ENCODE measurements around the gene ZNF134. TPM values are rescaled to one million over a fixed set of nuclear protein-coding genes. Genes with fewer than 3 reads are reported as not detected.
A peak's percentile ranks its signal among the peaks of the same experiment; 100 is the strongest.

The ZNF134 gene
- 5.0 and 14.1 TPM in 2 replicates for total RNA-seq (2014; rRNA removed; shearing (Covaris generic); ENCODE audit: low replicate concordance)

- Histone ChIP-seq H3K27me3 (no peaks in the 10 kb centered on the region), H3K9me3 (peaks cover 63% of the 10 kb centered on the region), H3K36me3 (peaks cover 41% of the 10 kb centered on the region), H3K4me3 (peak within 1 kb of the TSS; percentile 94)
- peak; percentile 94 for DNase-seq
These were observed at the start of gene ZNF134 for GRCh38 chr19:57613941-57614743. Gene ZNF134, plus strand, starts transcription at chr19:57614242. Its CDS starts 5,227 bp downstream, at chr19:57619469.

GRCh38 chr19:57566396-57567265 is 47.4 kb upstream of the ZNF134 start:
- H3K4me3 ChIP-seq, result no peak overlapping the region
- peaks cover 4% of the 10 kb centered on the region for H3K36me3 ChIP-seq
- no peak for DNase-seq
- peaks cover 53% of the 10 kb centered on the region for H3K9me3 ChIP-seq
- H3K27me3 ChIP-seq, result no peaks in the 10 kb centered on the region

GRCh38 chr19:57570707-57571106 is 43.3 kb upstream of the ZNF134 start:
- Histone ChIP-seq H3K9me3 (peaks cover 68% of the 10 kb centered on the region), H3K4me3 (no peak overlapping the region)

GRCh38 chr19:57572415-57572947 is 41.6 kb upstream of the ZNF134 start:
- Histone ChIP-seq H3K4me3 (no peak overlapping the region), H3K36me3 (peaks cover 63% of the 10 kb centered on the region), H3K27me3 (no peaks in the 10 kb centered on the region), H3K9me3 (peaks cover 63% of the 10 kb centered on the region)
- DNase-seq, result no peak

More at GRCh38 chr19:57570707-57571106, 43.3 kb upstream of the ZNF134 start:
- Histone ChIP-seq H3K27me3 (no peaks in the 10 kb centered on the region), H3K36me3 (peaks cover 45% of the 10 kb centered on the region)
- no peak for DNase-seq

GRCh38 chr19:57576661-57577060 is 37.4 kb upstream of the ZNF134 start:
- Histone ChIP-seq H3K4me3 (no peak overlapping the region), H3K27me3 (no peaks in the 10 kb centered on the region), H3K36me3 (peaks cover 64% of the 10 kb centered on the region), H3K9me3 (peaks cover 64% of the 10 kb centered on the region)
- no peak for DNase-seq

- H3K27me3 ChIP-seq, result no peaks in the 10 kb centered on the region
- H3K36me3 ChIP-seq, result peaks cover 44% of the 10 kb centered on the region
- peak; percentile 97 for DNase-seq
- peaks cover 57% of the 10 kb centered on the region for H3K9me3 ChIP-seq
- peak within 1 kb of the TSS; percentile 89 for H3K4me3 ChIP-seq
These were observed 35.4 kb upstream of the ZNF134 start, which contains the start of gene ZNF416 for GRCh38 chr19:57578487-57579205. Gene ZNF416, minus strand, starts transcription at chr19:57578911. Its CDS starts 207 bp downstream, at chr19:57578704.

- no peak for DNase-seq
- Histone ChIP-seq H3K9me3 (peaks cover 39% of the 10 kb centered on the region), H3K36me3 (peaks cover 2% of the 10 kb centered on the region; the same call in 1 of the 2 replicates), H3K27me3 (no peaks in the 10 kb centered on the region), H3K4me3 (no peak overlapping the region)
These were observed 30.9 kb upstream of the ZNF134 start for GRCh38 chr19:57583104-57583520.

GRCh38 chr19:57583521-57584416 is 30.3 kb upstream of the ZNF134 start, which contains the start of gene ZIK1:
Gene ZIK1, plus strand, starts transcription at chr19:57584145. Its CDS starts 212 bp downstream, at chr19:57584357.
- Histone ChIP-seq H3K9me3 (peaks cover 35% of the 10 kb centered on the region), H3K27me3 (no peaks in the 10 kb centered on the region), H3K4me3 (peak within 1 kb of the TSS; percentile 17; the same call in 1 of the 2 replicates), H3K36me3 (no peaks in the 10 kb centered on the region; the same call in 1 of the 2 replicates)
- peak; percentile 34 for DNase-seq

GRCh38 chr19:57587529-57587928 is 26.5 kb upstream of the ZNF134 start:
- Histone ChIP-seq H3K9me3 (peaks cover 34% of the 10 kb centered on the region), H3K27me3 (no peaks in the 10 kb centered on the region), H3K36me3 (no peaks in the 10 kb centered on the region; the same call in 1 of the 2 replicates), H3K4me3 (no peak overlapping the region)
- DNase-seq, result peak; percentile 25

- peaks cover 20% of the 10 kb centered on the region for H3K36me3 ChIP-seq
- H3K4me3 ChIP-seq, result peak overlapping the region; percentile 89
- H3K27me3 ChIP-seq, result 0 out of 2 replicates have a peak, but pooled peaks cover 2% of the 10 kb centered on the region
These were observed 14.7 kb upstream of the ZNF134 start for GRCh38 chr19:57599377-57599760.

GRCh38 chr19:57599761-57600383 is 14.2 kb upstream of the ZNF134 start, which contains the start of gene ZNF530:
Gene ZNF530, plus strand, starts transcription at chr19:57599885. Its CDS starts 4,461 bp downstream, at chr19:57604346.
- Histone ChIP-seq H3K27me3 (0 out of 2 replicates have a peak, but pooled peaks cover 2% of the 10 kb centered on the region), H3K4me3 (peak within 1 kb of the TSS; percentile 89), H3K36me3 (peaks cover 25% of the 10 kb centered on the region), H3K9me3 (peaks cover 14% of the 10 kb centered on the region)
- DNase-seq, result peak; percentile 95

More at GRCh38 chr19:57599377-57599760, 14.7 kb upstream of the ZNF134 start:
- no peak for DNase-seq
- peaks cover 14% of the 10 kb centered on the region for H3K9me3 ChIP-seq

GRCh38 chr19:57606931-57607330 is 7.1 kb upstream of the ZNF134 start:
- Histone ChIP-seq H3K4me3 (no peak overlapping the region), H3K9me3 (peaks cover 31% of the 10 kb centered on the region), H3K27me3 (no peaks in the 10 kb centered on the region), H3K36me3 (peaks cover 55% of the 10 kb centered on the region)
- no peak for DNase-seq

- H3K4me3 ChIP-seq, result no peak overlapping the region
- peaks cover 42% of the 10 kb centered on the region for H3K9me3 ChIP-seq
- peaks cover 32% of the 10 kb centered on the region for H3K36me3 ChIP-seq
- no peaks in the 10 kb centered on the region for H3K27me3 ChIP-seq
- no peak for DNase-seq
These were observed 2.9 kb upstream of the ZNF134 start for GRCh38 chr19:57611113-57611512.

- H3K36me3 ChIP-seq, result peaks cover 53% of the 10 kb centered on the region
- no peak overlapping the region for H3K4me3 ChIP-seq
- DNase-seq, result no peak
- H3K9me3 ChIP-seq, result peaks cover 72% of the 10 kb centered on the region
- H3K27me3 ChIP-seq, result no peaks in the 10 kb centered on the region
These were observed 1.3 kb downstream of the ZNF134 start for GRCh38 chr19:57615346-57615745.

Measured in MG63 (cell line).